GM18870 (cell line): ENCODE results near the gene F8.
"Not testable (repeated sequence)": the region's sequence is repeated elsewhere in the genome, so short reads cannot be mapped to it uniquely, and the experiment has no call there.

Source experiments
- ATAC-seq: cut with Tn5 transposase; IDR thresholded peaks from one replicate; pipeline ENCODE4 v1.9.1; 2021; ENCODE audit warnings: moderate library complexity; ENCODE audit not compliant: unreplicated experiment

F8 gene

DNA sequence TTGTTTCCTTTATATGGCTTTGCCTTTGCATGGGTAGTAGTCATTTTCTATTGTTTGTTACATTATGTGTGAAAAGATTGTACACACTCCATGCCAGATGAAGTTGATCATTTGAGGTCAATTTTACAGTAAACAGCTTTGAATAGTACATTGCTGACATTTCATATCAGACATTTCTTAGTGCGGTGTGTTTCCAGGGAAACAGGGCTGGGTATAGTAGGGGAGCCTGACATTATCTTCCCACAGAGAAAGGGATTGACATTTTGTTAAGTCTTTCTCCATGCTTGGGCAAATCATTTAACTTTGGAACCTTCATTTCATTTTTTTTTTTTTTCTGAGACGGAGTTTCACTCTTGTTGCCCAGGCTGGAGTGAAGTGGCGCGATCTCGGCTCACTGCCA lies 9.1 kb upstream of the F8 start:
- ATAC-seq = no peak

DNA sequence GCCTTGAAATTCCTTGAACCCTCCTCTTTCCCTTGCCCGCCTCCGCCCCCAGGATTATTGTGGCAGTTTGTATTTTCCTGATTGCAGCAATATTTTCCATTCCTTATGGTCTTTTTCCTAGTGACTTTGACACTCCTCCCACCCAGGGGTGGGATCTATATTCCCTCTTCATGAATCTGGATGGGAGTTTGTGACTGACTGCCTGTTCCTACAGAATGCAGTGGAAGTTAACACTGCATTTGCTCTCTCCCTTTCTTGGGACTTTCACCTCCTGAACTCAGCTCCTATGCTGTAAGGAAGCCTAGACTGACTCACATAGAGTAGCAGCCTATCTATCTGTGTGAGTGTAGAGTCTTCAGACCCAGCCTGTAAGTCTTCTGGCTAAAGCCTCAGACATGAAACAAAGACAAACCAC lies 6.4 kb upstream of the F8 start:
- ATAC-seq = no peak

DNA sequence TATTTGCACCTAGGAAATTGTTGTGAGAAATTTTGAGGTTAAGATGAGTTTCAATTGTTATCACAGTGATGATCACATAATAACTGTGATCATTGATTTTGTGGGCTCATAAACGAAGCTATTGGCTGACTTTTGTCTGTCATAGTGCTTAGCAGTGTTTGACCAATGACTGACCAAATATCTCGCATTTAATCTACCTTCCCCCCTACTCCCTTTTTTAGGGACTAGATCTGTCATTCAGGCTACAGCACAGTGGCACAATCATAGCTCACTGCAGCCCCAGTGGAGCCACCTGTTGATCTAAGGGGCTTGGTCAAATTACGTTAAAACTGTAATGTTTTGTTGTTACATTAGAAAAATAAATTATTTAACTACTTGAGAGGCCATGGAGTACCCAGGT lies 5.6 kb upstream of the F8 start:
- no peak for ATAC-seq

DNA sequence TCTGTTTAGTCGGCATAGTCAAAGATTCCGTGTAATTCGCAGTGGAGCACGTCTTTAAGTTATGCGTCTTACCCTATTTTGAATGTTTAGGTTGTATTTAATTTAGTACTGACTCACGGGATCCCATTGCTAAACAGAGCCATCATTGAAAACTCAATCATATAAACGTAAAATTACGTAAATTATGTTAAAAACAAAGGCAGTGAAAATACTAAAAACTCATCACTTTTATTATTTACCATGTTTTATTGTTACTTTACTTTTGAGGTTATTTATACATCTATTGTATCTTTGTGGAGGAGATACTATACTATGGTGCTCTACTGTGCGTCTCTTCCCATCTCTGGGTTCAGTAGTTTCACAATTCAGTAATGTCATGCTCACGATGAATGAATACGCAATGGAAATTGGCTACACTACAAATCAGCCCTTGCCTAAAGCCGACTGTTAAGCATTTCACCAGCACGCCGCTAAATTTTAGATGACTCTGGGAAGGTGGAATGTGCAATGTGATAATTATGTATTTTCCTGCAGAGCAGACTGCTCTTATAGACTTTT lies 5.1 kb upstream of the F8 start:
- ATAC-seq = no peak

DNA sequence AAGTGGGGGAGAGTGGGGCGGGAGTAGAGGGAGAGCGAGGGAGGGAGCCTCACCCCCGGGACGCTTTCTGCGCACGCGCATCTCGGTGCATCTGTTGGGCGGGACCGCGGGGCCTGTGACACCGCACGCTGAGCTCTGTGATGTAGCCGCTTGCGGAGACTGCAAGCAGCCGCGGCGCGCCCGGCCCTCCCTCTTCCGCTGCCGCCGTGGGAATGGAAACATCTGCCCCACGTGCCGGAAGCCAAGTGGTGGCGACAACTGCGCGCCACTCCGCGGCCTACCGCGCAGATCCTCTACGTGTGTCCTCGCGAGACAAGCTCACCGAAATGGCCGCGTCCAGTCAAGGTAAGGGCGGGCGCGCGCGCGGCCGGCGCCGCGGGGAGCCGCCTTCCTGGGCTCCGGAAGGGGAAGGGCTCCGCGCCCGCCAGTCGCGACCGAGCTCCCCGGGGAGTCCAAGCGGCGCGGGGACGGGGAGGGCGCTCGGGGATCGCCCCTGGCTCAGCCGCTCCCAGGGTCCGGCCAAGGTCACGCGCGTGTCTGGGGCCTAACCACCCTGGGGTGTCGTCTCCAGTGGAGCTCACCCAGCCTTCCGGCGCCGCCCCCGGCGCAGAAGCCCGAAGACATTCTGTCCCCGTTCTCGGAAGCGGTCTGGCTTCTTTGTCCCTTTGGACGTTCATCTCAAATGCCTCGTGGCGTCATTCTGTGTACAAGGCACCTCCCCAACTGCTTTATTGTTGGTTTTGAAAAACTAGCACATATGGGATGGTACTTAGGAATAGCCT lies 4.4 kb upstream of the F8 start, which contains the start of gene FUNDC2:
FUNDC2 (plus strand) TSS at position 118 of the 782 bp plus-strand sequence; CDS start at position 213, 95 bp downstream.
- peak; percentile 87 for ATAC-seq

DNA sequence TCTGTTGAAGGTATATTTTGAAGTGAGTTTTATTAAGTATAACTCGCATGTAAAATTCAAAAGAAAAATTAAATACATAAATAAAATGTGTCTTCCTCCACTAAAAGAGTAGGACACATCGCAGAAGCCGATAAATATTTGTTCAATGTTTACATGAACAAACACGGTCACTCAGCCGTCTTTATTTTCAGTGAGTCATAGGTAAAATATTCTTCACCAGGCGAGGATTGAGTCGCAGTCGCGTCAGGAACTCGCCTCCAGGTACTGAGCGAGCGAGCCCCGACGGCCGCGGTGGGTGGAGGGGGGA lies 3.9 kb upstream of the F8 start:
- no peak for ATAC-seq

DNA sequence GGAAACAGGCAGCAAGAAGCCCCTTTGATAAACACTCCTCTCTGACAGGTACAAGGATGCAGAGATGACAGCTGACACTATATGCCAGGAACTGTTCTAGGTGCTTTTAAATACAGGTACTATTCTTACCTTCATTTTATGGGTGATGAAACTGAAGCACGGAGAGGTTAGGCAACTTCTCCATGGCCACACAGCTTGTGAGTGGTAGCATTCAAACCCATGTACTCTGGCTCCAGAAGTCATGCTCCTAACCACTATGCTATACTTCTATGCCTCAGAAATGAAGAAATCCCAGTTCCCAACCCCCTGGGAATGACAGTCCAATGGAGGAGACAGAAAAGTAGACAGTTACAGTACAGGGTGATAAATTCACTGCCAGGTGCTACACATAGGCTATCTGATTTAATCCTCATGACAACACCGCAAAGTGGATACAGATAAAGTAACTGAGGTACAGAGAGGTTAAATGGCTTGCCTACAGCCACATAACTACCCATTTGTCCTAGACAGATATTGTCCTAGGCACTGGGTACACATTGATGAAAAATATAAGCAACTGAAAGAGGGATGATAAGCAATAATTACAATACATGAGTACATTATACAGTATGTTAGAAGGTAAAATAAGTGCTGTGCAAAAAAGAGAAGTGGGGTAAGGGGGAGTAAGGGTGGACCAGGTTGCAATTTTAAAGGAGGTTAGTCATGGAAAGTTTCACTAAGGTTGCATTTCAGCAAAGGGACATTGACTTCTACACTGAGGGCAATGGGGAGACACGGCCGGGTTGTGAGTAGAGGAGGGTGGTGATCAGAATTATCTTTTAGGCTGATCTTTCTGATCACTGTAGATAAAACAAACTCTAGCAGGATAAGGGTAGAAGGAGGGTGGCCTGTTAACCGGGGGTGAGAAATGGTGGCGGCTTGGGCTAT lies 1.6 kb upstream of the F8 start:
- ATAC-seq = no peak

DNA sequence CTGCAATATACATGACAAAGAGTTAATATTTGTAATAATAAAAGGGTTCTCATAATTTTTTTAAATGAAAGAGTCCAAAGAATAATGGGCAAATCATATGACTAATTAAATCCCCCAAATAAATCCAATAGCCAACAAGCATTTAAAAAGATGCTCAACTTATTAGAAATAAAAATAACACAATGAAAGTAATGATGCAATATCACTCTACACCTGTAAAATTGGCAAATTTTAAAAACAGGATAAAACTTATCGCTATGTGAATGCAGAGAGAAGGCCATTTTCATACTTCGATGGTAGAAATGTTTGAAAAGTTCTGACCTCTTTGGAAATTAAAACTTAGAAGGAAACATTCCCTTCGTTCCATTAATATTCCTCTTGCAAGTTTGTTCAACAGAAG lies 1.9 kb downstream of the F8 start:
- ATAC-seq = no peak

DNA sequence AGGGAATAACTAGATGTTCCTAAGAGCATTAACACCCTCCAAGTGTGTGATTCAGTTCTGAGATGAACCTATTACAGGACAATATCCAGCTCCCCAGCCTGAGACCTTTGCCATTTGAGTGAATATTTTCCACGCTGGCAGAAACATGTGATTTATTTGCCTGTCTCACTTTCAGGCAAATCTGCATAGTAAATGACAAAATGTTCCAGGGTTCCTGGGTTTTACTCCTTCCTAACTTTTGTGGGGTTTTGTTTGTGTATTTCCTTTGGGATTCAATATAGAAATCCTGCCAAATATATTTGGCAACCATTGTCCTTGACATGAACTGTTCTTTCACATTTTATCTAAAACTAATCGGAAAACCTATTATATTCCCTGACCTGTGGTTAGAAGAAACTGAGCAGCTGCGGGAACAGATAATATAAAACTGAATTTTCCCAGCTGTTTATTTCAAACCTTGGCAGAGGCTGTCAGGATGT lies 12.5 kb downstream of the F8 start:
- ATAC-seq = no peak

DNA sequence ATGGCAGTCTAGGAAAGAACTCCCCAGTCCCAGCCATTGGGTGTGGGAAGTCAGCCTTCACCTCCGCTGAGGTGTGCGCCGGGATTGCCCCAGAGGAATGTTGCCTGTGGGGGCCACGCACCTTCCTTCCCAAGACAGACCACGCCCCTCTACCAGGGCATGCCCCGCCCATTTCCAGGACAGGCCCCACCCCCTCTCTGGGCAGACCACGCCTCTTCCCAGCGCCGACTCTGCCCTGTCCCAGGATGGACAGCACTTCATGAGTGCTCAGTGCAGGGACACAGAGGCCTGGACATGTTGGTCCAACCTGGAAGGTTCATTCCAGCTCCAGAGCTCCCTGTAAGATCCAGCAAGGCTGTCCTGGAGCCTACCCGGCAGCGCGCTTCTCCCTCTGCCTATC lies 13.9 kb downstream of the F8 start:
- not testable (repeated sequence) for ATAC-seq

DNA sequence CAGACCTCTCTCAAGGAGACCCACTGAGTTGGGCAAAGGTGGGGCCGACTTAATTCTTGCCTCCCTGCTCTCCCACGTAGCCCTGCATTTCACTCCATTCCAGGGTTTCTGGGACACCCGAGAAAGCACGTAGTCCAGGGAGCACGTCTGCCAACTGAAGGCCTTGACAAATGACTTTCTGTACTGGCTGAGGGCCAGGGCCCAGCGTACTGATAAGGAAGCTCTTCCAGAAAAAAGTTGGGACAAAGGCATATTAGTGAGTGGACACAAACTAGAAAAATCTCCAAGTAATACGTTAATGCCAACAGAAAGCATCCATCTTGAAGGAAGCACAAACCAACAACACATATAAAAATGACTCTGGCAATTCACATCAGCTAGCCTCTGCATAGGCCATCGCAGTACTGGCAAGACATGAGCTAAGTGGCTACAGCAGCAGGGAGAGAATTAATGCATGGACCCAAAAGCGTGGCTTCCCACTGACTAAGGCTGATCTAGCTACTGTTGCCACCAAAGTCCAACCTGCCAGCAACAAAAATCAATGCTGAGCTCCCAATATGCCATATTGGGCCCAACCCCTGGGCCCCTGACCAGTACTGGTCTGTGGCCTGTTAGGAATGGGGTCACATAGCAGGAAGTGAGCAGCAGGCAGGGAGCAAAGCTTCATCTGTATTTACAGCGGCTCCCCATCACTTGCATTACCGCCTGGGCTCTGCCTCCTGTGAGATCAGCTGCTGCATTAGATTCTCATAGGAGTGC lies 15.4 kb downstream of the F8 start:
- not testable (repeated sequence) for ATAC-seq

DNA sequence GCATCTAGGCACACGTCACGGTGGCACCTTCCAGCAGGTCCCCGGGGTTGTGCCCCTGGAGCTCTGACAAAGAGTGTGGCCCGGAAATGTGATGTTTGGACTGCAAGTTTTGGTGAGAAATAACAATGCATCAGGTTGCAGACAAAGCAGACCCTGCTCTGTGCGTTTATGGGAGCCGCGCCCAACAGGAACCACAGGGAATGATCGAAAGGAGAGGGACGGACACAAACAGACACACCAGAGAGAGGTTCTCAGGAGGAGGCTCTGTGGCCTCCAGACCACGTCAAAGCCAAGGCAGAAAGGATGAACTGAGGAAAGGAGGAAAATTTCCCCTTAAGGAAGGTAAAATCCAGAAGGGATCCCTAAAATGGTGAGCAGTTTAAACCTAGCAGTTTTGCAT lies 16.1 kb downstream of the F8 start:
- not testable (repeated sequence) for ATAC-seq

DNA sequence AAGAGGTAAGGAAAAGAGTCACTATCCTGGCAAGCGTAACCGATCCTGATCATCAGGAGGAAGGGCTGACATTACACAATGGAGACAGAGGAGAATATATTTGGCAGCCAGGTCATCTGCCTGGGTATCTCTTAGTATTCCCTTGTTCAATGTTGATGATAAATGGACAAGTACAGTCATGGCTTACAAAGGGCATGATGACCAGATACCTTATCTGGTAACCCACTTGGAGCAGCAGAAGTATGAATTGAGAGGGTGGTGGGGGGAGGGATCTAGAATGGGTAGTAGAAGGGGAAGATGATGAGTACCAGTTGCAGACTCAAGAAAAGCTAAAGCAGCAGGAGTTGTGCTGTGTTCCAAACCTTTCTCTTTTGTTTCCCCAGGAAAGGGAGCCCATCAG lies 17.3 kb downstream of the F8 start:
- ATAC-seq = no peak

DNA sequence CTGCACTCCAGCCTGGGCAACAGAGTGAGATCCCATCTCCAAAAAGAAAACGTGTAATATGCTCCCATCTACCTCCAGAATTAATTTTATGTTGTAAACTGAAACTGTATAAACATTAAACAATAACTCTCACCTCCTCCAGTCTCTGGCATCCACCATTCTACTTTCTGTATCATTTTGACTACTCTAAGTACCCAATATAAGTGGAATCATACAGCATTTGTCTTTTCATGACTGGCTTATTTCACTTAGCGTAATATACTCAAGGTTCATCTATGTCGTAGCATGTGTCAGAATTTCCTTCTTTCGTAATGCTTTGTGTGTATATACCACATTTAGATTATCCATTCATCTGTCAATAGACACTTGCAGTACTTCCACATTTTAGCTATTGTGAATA lies 20.6 kb downstream of the F8 start:
- ATAC-seq = no peak

DNA sequence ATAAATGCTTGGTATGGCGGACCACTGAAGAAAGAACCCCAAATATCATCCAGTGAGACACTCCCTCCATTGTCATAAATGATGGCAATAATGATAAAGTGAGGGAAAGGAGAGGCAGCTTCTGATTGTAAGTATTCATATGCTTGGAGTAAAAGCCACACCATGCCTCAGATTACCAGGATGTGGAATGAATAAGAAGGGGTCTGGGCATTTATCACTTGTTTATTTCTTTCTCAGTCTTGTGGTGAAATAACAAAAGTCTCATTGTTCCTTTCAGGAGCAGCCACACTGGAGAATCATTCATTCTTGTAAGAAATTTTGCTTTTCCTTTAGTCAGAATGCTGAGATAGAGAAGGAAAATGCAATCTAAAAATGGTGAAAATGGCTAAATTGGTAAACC lies 21.7 kb downstream of the F8 start:
- no peak for ATAC-seq

DNA sequence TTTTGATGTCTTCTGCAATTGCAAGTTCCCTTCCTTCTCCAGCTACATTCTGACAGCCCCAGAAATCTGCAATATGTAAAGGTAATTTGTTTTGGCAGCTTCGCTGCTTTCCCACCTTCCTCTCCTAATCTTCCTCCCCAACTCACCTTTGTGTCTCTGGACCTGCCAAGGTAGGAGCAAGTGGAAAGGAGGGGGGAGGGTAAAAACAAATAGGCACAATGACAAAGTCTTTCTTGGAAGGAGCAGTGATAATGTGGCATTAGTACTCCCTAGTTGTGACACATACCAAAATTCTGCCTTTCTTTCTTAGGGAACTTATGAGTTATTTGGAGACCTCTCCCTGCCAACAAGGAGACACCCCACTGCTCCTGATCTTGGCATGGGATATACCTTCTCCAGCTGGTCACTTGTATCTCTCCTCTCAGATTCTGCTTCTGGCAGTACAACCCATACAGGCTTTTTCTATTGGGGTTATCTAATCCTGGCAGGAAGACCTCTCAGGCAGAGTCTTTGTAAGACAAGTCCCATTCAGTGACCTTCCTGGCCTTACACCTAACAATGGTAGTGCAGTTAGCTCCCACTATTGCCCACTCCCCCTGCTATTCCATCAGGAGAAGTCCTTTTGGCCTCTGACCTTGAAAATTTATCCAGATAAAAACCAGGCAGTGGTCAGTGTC lies 24.2 kb downstream of the F8 start:
- ATAC-seq = no peak

DNA sequence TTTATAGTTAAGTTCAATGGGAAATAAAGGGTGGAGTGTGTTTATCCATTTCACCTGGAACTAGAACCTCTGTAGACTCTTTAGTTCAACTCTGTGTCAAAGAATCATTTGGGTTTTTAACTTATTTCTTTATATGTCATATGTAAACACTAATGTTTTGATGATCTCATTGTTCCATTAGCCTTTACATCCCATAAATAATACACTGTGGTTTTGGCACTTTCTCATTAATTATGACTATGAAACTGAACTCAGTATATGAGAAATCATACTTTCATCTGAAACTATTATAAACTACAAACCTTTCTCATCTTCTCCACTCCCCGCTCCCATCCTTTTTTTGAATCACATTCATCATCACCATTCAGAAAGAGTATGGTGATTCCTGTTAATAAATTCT lies 31.0 kb downstream of the F8 start:
- no peak for ATAC-seq

DNA sequence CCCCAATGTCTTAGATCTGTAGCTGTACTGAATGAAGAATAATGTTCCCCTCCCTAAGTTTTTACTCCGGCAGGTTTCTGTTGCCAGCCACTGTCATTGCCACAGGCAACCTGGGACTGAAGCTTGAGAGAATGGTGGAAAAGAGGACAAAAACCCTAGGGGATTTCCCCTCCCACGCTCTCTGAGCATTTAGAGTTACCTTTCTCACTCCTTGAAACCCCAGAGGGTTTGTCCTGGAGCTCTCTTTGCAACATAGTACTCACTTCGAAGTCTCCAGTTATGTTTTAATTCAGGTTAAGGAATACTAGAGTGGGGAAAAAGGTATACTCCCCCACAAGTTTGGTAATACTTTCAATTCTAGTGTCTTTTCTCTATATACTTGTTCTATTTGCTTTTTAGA lies 31.5 kb downstream of the F8 start:
- ATAC-seq = no peak

DNA sequence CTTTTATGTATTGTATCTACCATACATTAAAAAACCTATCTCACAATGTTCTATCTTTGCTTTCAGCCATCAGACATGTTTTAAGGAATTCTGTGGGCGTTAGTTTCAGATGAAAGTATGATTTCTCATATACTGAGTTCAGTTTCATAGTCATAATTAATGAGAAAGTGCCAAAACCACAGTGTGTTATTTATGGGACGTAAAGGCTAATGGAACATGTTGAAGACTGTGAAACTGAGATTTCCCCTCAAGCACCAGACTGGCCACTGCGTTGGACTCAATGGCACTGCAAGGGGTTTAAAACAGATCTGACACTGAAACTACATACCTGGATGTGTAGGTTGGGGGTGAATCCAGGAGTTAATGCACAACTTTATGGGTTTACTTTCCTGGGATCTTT lies 32.0 kb downstream of the F8 start:
- ATAC-seq = no peak

DNA sequence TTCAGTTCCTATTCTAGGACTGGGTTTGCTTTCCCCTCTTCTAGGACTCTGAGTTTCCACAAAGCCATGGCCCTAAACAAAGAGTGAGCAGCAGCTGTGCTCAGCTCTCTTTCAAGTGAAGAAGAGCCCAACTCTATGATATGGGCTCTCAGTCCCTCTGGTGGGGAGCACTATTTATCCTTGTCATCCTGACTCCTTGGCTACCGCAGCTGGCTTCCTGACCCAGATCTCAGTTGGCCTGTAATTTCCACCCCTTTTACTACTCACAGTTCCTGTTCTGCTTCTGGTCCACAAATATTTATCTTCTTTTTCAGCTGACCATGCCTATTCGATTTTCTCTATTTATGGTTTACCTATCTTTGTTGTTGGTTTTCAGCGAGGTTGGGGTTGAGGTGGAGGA lies 33.8 kb downstream of the F8 start:
- no peak for ATAC-seq

DNA sequence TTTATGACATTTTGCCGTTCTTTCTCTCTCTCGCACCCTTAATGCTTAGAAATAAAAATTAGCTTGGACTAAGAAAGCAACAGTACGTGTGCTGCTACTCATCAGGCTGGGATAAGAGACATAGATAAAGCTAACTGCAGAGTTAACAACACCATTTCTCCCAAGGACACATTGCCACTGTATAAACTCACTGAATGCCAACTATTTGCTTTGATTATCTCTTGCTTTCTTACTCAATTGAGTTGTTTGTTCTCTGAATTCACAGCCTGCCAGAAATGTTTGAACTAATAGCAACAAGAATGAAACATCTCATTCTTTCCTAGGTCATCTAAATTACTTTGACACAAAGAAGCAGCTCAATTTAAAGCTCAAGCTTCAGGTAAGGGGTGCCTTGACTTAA lies 34.6 kb downstream of the F8 start:
- no peak for ATAC-seq
